WTC11 (cell line): ENCODE data around the gene ZNF521. TPM values are rescaled to one million over a fixed set of nuclear protein-coding genes. Genes with fewer than 3 reads are reported as not detected.

ENCODE experiments used
- ATAC-seq: fragments of 200-7000 bp; cut with Tn5 transposase; 2 replicates; pipeline ENCODE4 v1.10.0; 2021; ENCODE audit warnings: mild to moderate bottlenecking, moderate library complexity
- CTCF ChIA-PET: fragments of 300-600 bp; sonication (Branson Sonifier 250); formaldehyde crosslinking; loops from one replicate; lab custom pipeline; 2021; ENCODE audit warnings: antibody characterized with exemption; lab: Charles Lee
- POLR2A ChIA-PET: fragments of 350-600 bp; sonication (Branson Sonifier 250); formaldehyde crosslinking; loops from one replicate; lab custom pipeline; 2021; ENCODE audit warnings: antibody characterized with exemption; lab: Charles Lee
- DNase-seq: peaks from one replicate; pipeline ENCODE4 v3.0.0; 2021; ENCODE audit warnings: low spot score
- H3K27ac Mint-ChIP-seq: 2 replicates; pipeline ENCODE4 v1.8.0; 2021; ENCODE audit warnings: mixed read lengths
- H3K27me3 Mint-ChIP-seq: 2 replicates; pipeline ENCODE4 v1.8.0; 2021; ENCODE audit warnings: low read depth, mild to moderate bottlenecking, moderate library complexity, mixed read lengths
- H3K36me3 Mint-ChIP-seq: 2 replicates; pipeline ENCODE4 v1.8.0; 2021; ENCODE audit warnings: mixed read lengths
- H3K4me1 Mint-ChIP-seq: 2 replicates; pipeline ENCODE4 v1.8.0; 2022; ENCODE audit warnings: mixed read lengths
- H3K4me3 Mint-ChIP-seq: 2 replicates; pipeline ENCODE4 v1.8.0; 2021; ENCODE audit warnings: mild to moderate bottlenecking, moderate library complexity, mixed read lengths
- H3K9me3 Mint-ChIP-seq: 2 replicates; pipeline ENCODE4 v1.8.0; 2021; ENCODE audit warnings: mixed read lengths
- ATF1 ChIP-seq: sonication (generic); formaldehyde crosslinking; IDR thresholded peaks from 2 replicates; pipeline ENCODE4 v1.8.1; 2023; ENCODE audit warnings: mild to moderate bottlenecking, moderate library complexity, missing genetic modification reagents
- FOXP4 ChIP-seq: sonication (generic); formaldehyde crosslinking; IDR thresholded peaks from 2 replicates; pipeline ENCODE4 v1.8.0; 2022; ENCODE audit warnings: mild to moderate bottlenecking, missing genetic modification reagents
- IRF1 ChIP-seq: sonication (generic); formaldehyde crosslinking; IDR thresholded peaks from 2 replicates; pipeline ENCODE4 v1.8.0; 2023; ENCODE audit warnings: missing genetic modification reagents
- MXD4 ChIP-seq: fragments of 250-450 bp; sonication (Bioruptor Pico); IDR thresholded peaks from 2 replicates; pipeline ENCODE4 v1.8.0; 2021; ENCODE audit warnings: mild to moderate bottlenecking, moderate library complexity, borderline replicate concordance
- SMAD4 ChIP-seq: sonication (generic); formaldehyde crosslinking; IDR thresholded peaks from 2 replicates; pipeline ENCODE4 v1.8.0; 2022; ENCODE audit warnings: mild to moderate bottlenecking, missing genetic modification reagents
- SOX15 ChIP-seq: fragments of 250-450 bp; sonication (Bioruptor Pico); IDR thresholded peaks from 2 replicates; pipeline ENCODE4 v1.9.0; 2021; ENCODE audit warnings: mild to moderate bottlenecking
- TCF7 ChIP-seq: sonication (generic); formaldehyde crosslinking; IDR thresholded peaks from 2 replicates; pipeline ENCODE4 v1.8.0; 2022; ENCODE audit warnings: mild to moderate bottlenecking, low read depth, missing genetic modification reagents, moderate library complexity
- TEAD4 ChIP-seq: sonication (generic); formaldehyde crosslinking; IDR thresholded peaks from 2 replicates; pipeline ENCODE4 v1.8.0; 2022; ENCODE audit warnings: mild to moderate bottlenecking, missing genetic modification reagents
- ZBTB21 ChIP-seq: sonication (generic); formaldehyde crosslinking; IDR thresholded peaks from 2 replicates; pipeline ENCODE4 v1.8.1; 2023; ENCODE audit warnings: mild to moderate bottlenecking, missing genetic modification reagents, borderline replicate concordance
- ZBTB43 ChIP-seq: sonication (generic); formaldehyde crosslinking; IDR thresholded peaks from 2 replicates; pipeline ENCODE4 v1.8.1; 2023; ENCODE audit warnings: mild to moderate bottlenecking, missing genetic modification reagents
- ZNF232 ChIP-seq: sonication (generic); formaldehyde crosslinking; IDR thresholded peaks from 2 replicates; pipeline ENCODE4 v1.8.0; 2022; ENCODE audit warnings: mild to moderate bottlenecking, missing genetic modification reagents
- ZNF317 ChIP-seq: sonication (generic); formaldehyde crosslinking; IDR thresholded peaks from 2 replicates; pipeline ENCODE4 v1.8.1; 2023; ENCODE audit warnings: low read depth, mild to moderate bottlenecking, moderate library complexity, missing genetic modification reagents, borderline replicate concordance
- ZNF396 ChIP-seq: fragments of 250-450 bp; sonication (Bioruptor Pico); IDR thresholded peaks from 2 replicates; pipeline ENCODE4 v1.8.0; 2021; ENCODE audit warnings: mild to moderate bottlenecking, moderate library complexity, borderline replicate concordance
- total RNA-seq: library from RNA; stranded (reverse); gene quantifications from 3 replicates; pipeline ENCODE4 v1.2.3, GENCODE V29; 2021
- TF ChIP-seq, protein P1 (sequence below): sonication (generic); formaldehyde crosslinking; IDR thresholded peaks from 2 replicates; pipeline ENCODE4 v1.8.0; 2023; ENCODE audit warnings: mild to moderate bottlenecking, missing genetic modification reagents
- TF ChIP-seq, protein P2 (sequence below): sonication (generic); formaldehyde crosslinking; IDR thresholded peaks from 2 replicates; pipeline ENCODE4 v1.8.0; 2022; ENCODE audit warnings: mild to moderate bottlenecking, missing genetic modification reagents
- TF ChIP-seq, protein P3 (sequence below): fragments of 250-450 bp; sonication (Bioruptor Pico); IDR thresholded peaks from 2 replicates; pipeline ENCODE4 v1.9.0; 2021; ENCODE audit warnings: mild to moderate bottlenecking, borderline replicate concordance
- TF ChIP-seq, protein P4 (sequence below): sonication (generic); formaldehyde crosslinking; IDR thresholded peaks from 2 replicates; pipeline ENCODE4 v1.8.1; 2022; ENCODE audit warnings: low read depth, mild to moderate bottlenecking, moderate library complexity, missing genetic modification reagents, borderline replicate concordance
- TF ChIP-seq, protein P5 (sequence below): fragments of 250-450 bp; sonication (Bioruptor Pico); IDR thresholded peaks from 2 replicates; pipeline ENCODE4 v1.9.0; 2021; ENCODE audit warnings: moderate library complexity, mild to moderate bottlenecking, inconsistent platforms, borderline replicate concordance
- TF ChIP-seq, protein P6 (sequence below): sonication (generic); formaldehyde crosslinking; IDR thresholded peaks from 2 replicates; pipeline ENCODE4 v1.8.0; 2022; ENCODE audit warnings: missing genetic modification reagents

Gene ZNF521
- total RNA-seq, 1 experiment from 2014 or later = 15.3 TPM

DNA sequence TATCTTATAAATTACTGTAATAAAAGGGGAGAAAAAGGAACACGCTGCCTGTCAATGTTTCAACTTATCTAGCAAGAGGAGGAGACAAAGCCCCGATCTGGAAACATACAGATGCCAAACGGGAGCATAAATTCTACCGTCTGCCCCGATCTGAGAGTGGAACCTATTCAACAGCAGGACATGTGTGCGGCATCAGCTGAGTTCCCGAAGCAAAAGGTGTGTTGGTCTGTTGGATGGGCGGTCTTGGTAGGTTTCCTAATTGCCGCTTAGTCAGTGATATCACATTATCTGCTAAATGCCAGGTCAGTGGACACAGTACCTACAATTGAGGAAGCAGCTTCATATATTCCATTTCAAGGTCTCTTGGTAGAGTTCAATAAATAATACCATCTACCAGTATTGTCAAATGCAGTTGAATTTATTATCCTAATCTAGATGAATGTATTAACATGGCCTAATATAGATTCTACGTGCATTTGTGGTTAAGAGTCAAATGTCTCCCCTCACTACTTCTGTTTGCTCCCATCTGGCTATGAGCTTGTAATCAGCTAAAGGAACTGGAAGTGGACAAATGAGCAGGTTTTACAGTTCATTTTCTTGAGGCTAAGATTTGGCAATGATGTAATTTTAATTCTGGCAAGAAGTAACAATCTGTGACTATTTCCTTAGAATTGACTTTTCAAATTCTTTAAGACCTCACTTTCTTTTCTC lies 219.0 kb downstream of the ZNF521 start:
- CTCF ChIA-PET = interaction anchor here (0.9 kb wide), 1 partner anchor 1251 kb away, joined by 3 read pairs; no protein-coding TSS in a partner anchor
- no peaks in the 10 kb centered on the region for H3K27me3 Mint-ChIP-seq
- H3K4me1 Mint-ChIP-seq = peaks cover 32% of the 10 kb centered on the region
- POLR2A ChIA-PET = no interaction called here
- ATAC-seq = no peak
- no peak for DNase-seq
- H3K36me3 Mint-ChIP-seq = no peaks in the 10 kb centered on the region
- H3K9me3 Mint-ChIP-seq = no peaks in the 10 kb centered on the region
- no peak overlapping the region for H3K27ac Mint-ChIP-seq
- H3K4me3 Mint-ChIP-seq = no peak overlapping the region
- TF ChIP-seq IRF1 (CRISPR knock-in tag) = no peak
- TF ChIP-seq TCF7 = no peak
- TF ChIP-seq ATF1 (CRISPR knock-in tag) = no peak
- TF ChIP-seq, protein P1, sequence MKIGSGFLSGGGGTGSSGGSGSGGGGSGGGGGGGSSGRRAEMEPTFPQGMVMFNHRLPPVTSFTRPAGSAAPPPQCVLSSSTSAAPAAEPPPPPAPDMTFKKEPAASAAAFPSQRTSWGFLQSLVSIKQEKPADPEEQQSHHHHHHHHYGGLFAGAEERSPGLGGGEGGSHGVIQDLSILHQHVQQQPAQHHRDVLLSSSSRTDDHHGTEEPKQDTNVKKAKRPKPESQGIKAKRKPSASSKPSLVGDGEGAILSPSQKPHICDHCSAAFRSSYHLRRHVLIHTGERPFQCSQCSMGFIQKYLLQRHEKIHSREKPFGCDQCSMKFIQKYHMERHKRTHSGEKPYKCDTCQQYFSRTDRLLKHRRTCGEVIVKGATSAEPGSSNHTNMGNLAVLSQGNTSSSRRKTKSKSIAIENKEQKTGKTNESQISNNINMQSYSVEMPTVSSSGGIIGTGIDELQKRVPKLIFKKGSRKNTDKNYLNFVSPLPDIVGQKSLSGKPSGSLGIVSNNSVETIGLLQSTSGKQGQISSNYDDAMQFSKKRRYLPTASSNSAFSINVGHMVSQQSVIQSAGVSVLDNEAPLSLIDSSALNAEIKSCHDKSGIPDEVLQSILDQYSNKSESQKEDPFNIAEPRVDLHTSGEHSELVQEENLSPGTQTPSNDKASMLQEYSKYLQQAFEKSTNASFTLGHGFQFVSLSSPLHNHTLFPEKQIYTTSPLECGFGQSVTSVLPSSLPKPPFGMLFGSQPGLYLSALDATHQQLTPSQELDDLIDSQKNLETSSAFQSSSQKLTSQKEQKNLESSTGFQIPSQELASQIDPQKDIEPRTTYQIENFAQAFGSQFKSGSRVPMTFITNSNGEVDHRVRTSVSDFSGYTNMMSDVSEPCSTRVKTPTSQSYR (CRISPR knock-in tag) = no peak
- TF ChIP-seq FOXP4 = no peak
- no peak for TF ChIP-seq MXD4 (CRISPR knock-in tag)
- TF ChIP-seq, protein P2, sequence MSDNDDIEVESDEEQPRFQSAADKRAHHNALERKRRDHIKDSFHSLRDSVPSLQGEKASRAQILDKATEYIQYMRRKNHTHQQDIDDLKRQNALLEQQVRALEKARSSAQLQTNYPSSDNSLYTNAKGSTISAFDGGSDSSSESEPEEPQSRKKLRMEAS = no peak
- no peak for TF ChIP-seq ZNF396
- TF ChIP-seq, protein P3, sequence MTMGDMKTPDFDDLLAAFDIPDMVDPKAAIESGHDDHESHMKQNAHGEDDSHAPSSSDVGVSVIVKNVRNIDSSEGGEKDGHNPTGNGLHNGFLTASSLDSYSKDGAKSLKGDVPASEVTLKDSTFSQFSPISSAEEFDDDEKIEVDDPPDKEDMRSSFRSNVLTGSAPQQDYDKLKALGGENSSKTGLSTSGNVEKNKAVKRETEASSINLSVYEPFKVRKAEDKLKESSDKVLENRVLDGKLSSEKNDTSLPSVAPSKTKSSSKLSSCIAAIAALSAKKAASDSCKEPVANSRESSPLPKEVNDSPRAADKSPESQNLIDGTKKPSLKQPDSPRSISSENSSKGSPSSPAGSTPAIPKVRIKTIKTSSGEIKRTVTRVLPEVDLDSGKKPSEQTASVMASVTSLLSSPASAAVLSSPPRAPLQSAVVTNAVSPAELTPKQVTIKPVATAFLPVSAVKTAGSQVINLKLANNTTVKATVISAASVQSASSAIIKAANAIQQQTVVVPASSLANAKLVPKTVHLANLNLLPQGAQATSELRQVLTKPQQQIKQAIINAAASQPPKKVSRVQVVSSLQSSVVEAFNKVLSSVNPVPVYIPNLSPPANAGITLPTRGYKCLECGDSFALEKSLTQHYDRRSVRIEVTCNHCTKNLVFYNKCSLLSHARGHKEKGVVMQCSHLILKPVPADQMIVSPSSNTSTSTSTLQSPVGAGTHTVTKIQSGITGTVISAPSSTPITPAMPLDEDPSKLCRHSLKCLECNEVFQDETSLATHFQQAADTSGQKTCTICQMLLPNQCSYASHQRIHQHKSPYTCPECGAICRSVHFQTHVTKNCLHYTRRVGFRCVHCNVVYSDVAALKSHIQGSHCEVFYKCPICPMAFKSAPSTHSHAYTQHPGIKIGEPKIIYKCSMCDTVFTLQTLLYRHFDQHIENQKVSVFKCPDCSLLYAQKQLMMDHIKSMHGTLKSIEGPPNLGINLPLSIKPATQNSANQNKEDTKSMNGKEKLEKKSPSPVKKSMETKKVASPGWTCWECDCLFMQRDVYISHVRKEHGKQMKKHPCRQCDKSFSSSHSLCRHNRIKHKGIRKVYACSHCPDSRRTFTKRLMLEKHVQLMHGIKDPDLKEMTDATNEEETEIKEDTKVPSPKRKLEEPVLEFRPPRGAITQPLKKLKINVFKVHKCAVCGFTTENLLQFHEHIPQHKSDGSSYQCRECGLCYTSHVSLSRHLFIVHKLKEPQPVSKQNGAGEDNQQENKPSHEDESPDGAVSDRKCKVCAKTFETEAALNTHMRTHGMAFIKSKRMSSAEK (CRISPR knock-in tag) = no peak
- no peak for TF ChIP-seq ZBTB43
- TF ChIP-seq ZBTB21 (CRISPR knock-in tag) = no peak
- TF ChIP-seq TEAD4 (CRISPR knock-in tag) = no peak
- TF ChIP-seq, protein P4, sequence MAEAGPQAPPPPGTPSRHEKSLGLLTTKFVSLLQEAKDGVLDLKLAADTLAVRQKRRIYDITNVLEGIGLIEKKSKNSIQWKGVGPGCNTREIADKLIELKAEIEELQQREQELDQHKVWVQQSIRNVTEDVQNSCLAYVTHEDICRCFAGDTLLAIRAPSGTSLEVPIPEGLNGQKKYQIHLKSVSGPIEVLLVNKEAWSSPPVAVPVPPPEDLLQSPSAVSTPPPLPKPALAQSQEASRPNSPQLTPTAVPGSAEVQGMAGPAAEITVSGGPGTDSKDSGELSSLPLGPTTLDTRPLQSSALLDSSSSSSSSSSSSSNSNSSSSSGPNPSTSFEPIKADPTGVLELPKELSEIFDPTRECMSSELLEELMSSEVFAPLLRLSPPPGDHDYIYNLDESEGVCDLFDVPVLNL (CRISPR knock-in tag) = no peak
- no peak for TF ChIP-seq ZNF232 (CRISPR knock-in tag)
- no peak for TF ChIP-seq SOX15 (CRISPR knock-in tag)
- TF ChIP-seq ZNF317 = no peak
- no peak for TF ChIP-seq SMAD4 (CRISPR knock-in tag)
- TF ChIP-seq, protein P5, sequence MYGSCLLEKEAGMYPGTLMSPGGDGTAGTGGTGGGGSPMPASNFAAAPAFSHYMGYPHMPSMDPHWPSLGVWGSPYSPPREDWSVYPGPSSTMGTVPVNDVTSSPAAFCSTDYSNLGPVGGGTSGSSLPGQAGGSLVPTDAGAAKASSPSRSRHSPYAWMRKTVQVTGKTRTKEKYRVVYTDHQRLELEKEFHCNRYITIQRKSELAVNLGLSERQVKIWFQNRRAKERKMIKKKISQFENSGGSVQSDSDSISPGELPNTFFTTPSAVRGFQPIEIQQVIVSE (CRISPR knock-in tag) = no peak
- TF ChIP-seq, protein P6, sequence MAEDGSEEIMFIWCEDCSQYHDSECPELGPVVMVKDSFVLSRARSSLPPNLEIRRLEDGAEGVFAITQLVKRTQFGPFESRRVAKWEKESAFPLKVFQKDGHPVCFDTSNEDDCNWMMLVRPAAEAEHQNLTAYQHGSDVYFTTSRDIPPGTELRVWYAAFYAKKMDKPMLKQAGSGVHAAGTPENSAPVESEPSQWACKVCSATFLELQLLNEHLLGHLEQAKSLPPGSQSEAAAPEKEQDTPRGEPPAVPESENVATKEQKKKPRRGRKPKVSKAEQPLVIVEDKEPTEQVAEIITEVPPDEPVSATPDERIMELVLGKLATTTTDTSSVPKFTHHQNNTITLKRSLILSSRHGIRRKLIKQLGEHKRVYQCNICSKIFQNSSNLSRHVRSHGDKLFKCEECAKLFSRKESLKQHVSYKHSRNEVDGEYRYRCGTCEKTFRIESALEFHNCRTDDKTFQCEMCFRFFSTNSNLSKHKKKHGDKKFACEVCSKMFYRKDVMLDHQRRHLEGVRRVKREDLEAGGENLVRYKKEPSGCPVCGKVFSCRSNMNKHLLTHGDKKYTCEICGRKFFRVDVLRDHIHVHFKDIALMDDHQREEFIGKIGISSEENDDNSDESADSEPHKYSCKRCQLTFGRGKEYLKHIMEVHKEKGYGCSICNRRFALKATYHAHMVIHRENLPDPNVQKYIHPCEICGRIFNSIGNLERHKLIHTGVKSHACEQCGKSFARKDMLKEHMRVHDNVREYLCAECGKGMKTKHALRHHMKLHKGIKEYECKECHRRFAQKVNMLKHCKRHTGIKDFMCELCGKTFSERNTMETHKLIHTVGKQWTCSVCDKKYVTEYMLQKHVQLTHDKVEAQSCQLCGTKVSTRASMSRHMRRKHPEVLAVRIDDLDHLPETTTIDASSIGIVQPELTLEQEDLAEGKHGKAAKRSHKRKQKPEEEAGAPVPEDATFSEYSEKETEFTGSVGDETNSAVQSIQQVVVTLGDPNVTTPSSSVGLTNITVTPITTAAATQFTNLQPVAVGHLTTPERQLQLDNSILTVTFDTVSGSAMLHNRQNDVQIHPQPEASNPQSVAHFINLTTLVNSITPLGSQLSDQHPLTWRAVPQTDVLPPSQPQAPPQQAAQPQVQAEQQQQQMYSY (CRISPR knock-in tag) = no peak
